ENCODE results near the gene PIEZO1. TPM values are rescaled to one million over a fixed set of nuclear protein-coding genes. Genes with fewer than 3 reads are reported as not detected.

The PIEZO1 gene
- total RNA-seq, 5 donors from 2014 or later (not counting 1 experiment from before 2014, with no cell fraction given): 139 to 274 (median 240) TPM

GRCh38 chr16:88764913-88765349 lies 20.1 kb downstream of the PIEZO1 start:
- H3K27ac ChIP-seq (ENCODE audit: low read length): no peak overlapping the region
- CTCF ChIA-PET: no interaction called here
- H3K4me3 ChIP-seq (ENCODE audit: control insufficient read depth in 1 of 2, extremely low read depth in 1 of 2, low read length in 1 of 2): no peak overlapping the region
- DNase-seq: no peak
- ATAC-seq (replicated peaks in 1 of 4): no peak
- no peaks in the 10 kb centered on the region for H3K9me3 ChIP-seq
- no peaks in the 10 kb centered on the region for H3K27me3 ChIP-seq (replicated peaks in 1 of 2; ENCODE audit: control insufficient read depth in 2 of 2, extremely low read depth in 1 of 2, insufficient read depth in 2 of 2, low read length in 1 of 2)
- peaks cover 0 to 15% of the 10 kb centered on the region in 2 donors for H3K36me3 ChIP-seq (ENCODE audit: control insufficient read depth in 2 of 2, extremely low read depth in 1 of 2, insufficient read depth in 1 of 2, low read length in 1 of 2)
- H3K27ac Mint-ChIP-seq: no peak overlapping the region
- no peak overlapping the region for H3K4me3 Mint-ChIP-seq
- no peaks in the 10 kb centered on the region for H3K9me3 Mint-ChIP-seq
- H3K27me3 Mint-ChIP-seq: no peaks in the 10 kb centered on the region
- peaks cover 20 to 40% (median 33%) of the 10 kb centered on the region in 3 donors for H3K4me1 Mint-ChIP-seq
- POLR2A ChIA-PET: no interaction called here
- H3K36me3 Mint-ChIP-seq: peaks cover 4% of the 10 kb centered on the region
- 96% methylated on average over 7 of the region's 9 CpGs for WGBS (ENCODE audit: insufficient coverage)
- peaks cover 0 to 85% of the 10 kb centered on the region in 2 experiments for H3K4me1 ChIP-seq (ENCODE audit: control insufficient read depth in 1 of 2, extremely low read depth in 1 of 2, insufficient read depth in 2 of 2, low read length in 2 of 2)

GRCh38 chr16:88764080-88764479 lies 20.9 kb downstream of the PIEZO1 start:
- over 99% methylated on average over 11 of the region's 19 CpGs for WGBS (ENCODE audit: insufficient coverage)
- peaks cover 4% of the 10 kb centered on the region for H3K36me3 Mint-ChIP-seq
- H3K27ac ChIP-seq (ENCODE audit: low read length): no peak overlapping the region
- ChIA-PET POLR2A (no interaction called here), CTCF (no interaction called here)
- no peaks in the 10 kb centered on the region for H3K27me3 ChIP-seq (replicated peaks in 1 of 2; ENCODE audit: control insufficient read depth in 2 of 2, extremely low read depth in 1 of 2, insufficient read depth in 2 of 2, low read length in 1 of 2)
- H3K27ac Mint-ChIP-seq: no peak overlapping the region
- no peak for DNase-seq
- no peaks in the 10 kb centered on the region for H3K9me3 ChIP-seq
- no peak overlapping the region for H3K4me3 Mint-ChIP-seq
- no peak for ATAC-seq (replicated peaks in 1 of 4)
- H3K27me3 Mint-ChIP-seq: no peaks in the 10 kb centered on the region
- H3K4me3 ChIP-seq (ENCODE audit: control insufficient read depth in 1 of 2, extremely low read depth in 1 of 2, low read length in 1 of 2): no peak overlapping the region
- peaks cover 22 to 41% (median 34%) of the 10 kb centered on the region in 3 donors for H3K4me1 Mint-ChIP-seq
- H3K4me1 ChIP-seq (ENCODE audit: control insufficient read depth in 1 of 2, extremely low read depth in 1 of 2, insufficient read depth in 2 of 2, low read length in 2 of 2): peaks cover 0 to 85% of the 10 kb centered on the region in 2 experiments
- H3K36me3 ChIP-seq (ENCODE audit: control insufficient read depth in 2 of 2, extremely low read depth in 1 of 2, insufficient read depth in 1 of 2, low read length in 1 of 2): peaks cover 0 to 15% of the 10 kb centered on the region in 2 donors
- no peaks in the 10 kb centered on the region for H3K9me3 Mint-ChIP-seq

- ATAC-seq (replicated peaks in 1 of 4): no peak
- WGBS (ENCODE audit: insufficient coverage): 90% methylated on average over 12 of the region's 14 CpGs
- H3K4me1 Mint-ChIP-seq: peaks cover 25 to 43% (median 36%) of the 10 kb centered on the region in 3 donors
- peaks cover 4% of the 10 kb centered on the region for H3K36me3 Mint-ChIP-seq
- POLR2A ChIA-PET: no interaction called here
- no peaks in the 10 kb centered on the region for H3K27me3 Mint-ChIP-seq
- Histone ChIP-seq H3K4me1 (ENCODE audit: control insufficient read depth in 1 of 2, extremely low read depth in 1 of 2, insufficient read depth in 2 of 2, low read length in 2 of 2) (peaks cover 0 to 85% of the 10 kb centered on the region in 2 experiments), H3K27ac (ENCODE audit: low read length) (no peak overlapping the region), H3K27me3 (replicated peaks in 1 of 2; ENCODE audit: control insufficient read depth in 2 of 2, extremely low read depth in 1 of 2, insufficient read depth in 2 of 2, low read length in 1 of 2) (no peaks in the 10 kb centered on the region), H3K9me3 (no peaks in the 10 kb centered on the region), H3K36me3 (ENCODE audit: control insufficient read depth in 2 of 2, extremely low read depth in 1 of 2, insufficient read depth in 1 of 2, low read length in 1 of 2) (peaks cover 0 to 15% of the 10 kb centered on the region in 2 donors), H3K4me3 (ENCODE audit: control insufficient read depth in 1 of 2, extremely low read depth in 1 of 2, low read length in 1 of 2) (no peak overlapping the region)
- no peak overlapping the region for H3K4me3 Mint-ChIP-seq
- DNase-seq: no peak
- CTCF ChIA-PET: no interaction called here
- no peak overlapping the region for H3K27ac Mint-ChIP-seq
- no peaks in the 10 kb centered on the region for H3K9me3 Mint-ChIP-seq
These were observed 21.4 kb downstream of the PIEZO1 start for GRCh38 chr16:88763502-88764053.

GRCh38 chr16:88762941-88763340 lies 22.1 kb downstream of the PIEZO1 start:
- Mint-ChIP-seq H3K4me3 (no peak overlapping the region), H3K36me3 (peaks cover 4% of the 10 kb centered on the region), H3K27ac (no peak overlapping the region), H3K9me3 (no peaks in the 10 kb centered on the region), H3K27me3 (no peaks in the 10 kb centered on the region), H3K4me1 (peaks cover 28 to 49% (median 41%) of the 10 kb centered on the region in 3 donors)
- CTCF ChIA-PET: no interaction called here
- POLR2A ChIA-PET: interaction anchor here in 1 of 2 donors (0.6 kb wide), 1 partner anchor 17 kb away, joined by 13 read pairs; no protein-coding TSS in a partner anchor
- ATAC-seq (replicated peaks in 1 of 4): no peak
- Histone ChIP-seq H3K9me3 (no peaks in the 10 kb centered on the region), H3K4me3 (ENCODE audit: control insufficient read depth in 1 of 2, extremely low read depth in 1 of 2, low read length in 1 of 2) (no peak overlapping the region), H3K4me1 (ENCODE audit: control insufficient read depth in 1 of 2, extremely low read depth in 1 of 2, insufficient read depth in 2 of 2, low read length in 2 of 2) (peaks cover 0 to 85% of the 10 kb centered on the region in 2 experiments), H3K27ac (ENCODE audit: low read length) (no peak overlapping the region), H3K27me3 (replicated peaks in 1 of 2; ENCODE audit: control insufficient read depth in 2 of 2, extremely low read depth in 1 of 2, insufficient read depth in 2 of 2, low read length in 1 of 2) (no peaks in the 10 kb centered on the region), H3K36me3 (ENCODE audit: control insufficient read depth in 2 of 2, extremely low read depth in 1 of 2, insufficient read depth in 1 of 2, low read length in 1 of 2) (peaks cover 0 to 15% of the 10 kb centered on the region in 2 donors)
- no peak for DNase-seq
- 90% methylated on average over 10 of the region's 10 CpGs for WGBS (ENCODE audit: insufficient coverage)

- ChIA-PET CTCF (interaction anchor here in 1 of 2 donors (1.3 kb wide), 1 partner anchor 25 kb away, joined by 4 read pairs; no protein-coding TSS in a partner anchor), POLR2A (interaction anchor here in 1 of 2 donors (0.6 kb wide), 1 partner anchor 18 kb away, joined by 13 read pairs; no protein-coding TSS in a partner anchor)
- H3K36me3 ChIP-seq (ENCODE audit: control insufficient read depth in 2 of 2, extremely low read depth in 1 of 2, insufficient read depth in 1 of 2, low read length in 1 of 2): peaks cover 0 to 15% of the 10 kb centered on the region in 2 donors
- H3K36me3 Mint-ChIP-seq: peaks cover 4% of the 10 kb centered on the region
- H3K4me3 Mint-ChIP-seq: no peak overlapping the region
- no peaks in the 10 kb centered on the region for H3K27me3 Mint-ChIP-seq
- H3K27ac ChIP-seq (ENCODE audit: low read length): no peak overlapping the region
- DNase-seq (no peak), ATAC-seq (replicated peaks in 1 of 4) (no peak)
- no peaks in the 10 kb centered on the region for H3K27me3 ChIP-seq (replicated peaks in 1 of 2; ENCODE audit: control insufficient read depth in 2 of 2, extremely low read depth in 1 of 2, insufficient read depth in 2 of 2, low read length in 1 of 2)
- H3K4me1 ChIP-seq (ENCODE audit: control insufficient read depth in 1 of 2, extremely low read depth in 1 of 2, insufficient read depth in 2 of 2, low read length in 2 of 2): peaks cover 0 to 85% of the 10 kb centered on the region in 2 experiments
- no peaks in the 10 kb centered on the region for H3K9me3 ChIP-seq
- H3K9me3 Mint-ChIP-seq: no peaks in the 10 kb centered on the region
- WGBS (ENCODE audit: insufficient coverage): 87% methylated on average over 12 of the region's 16 CpGs
- no peak overlapping the region for H3K4me3 ChIP-seq (ENCODE audit: control insufficient read depth in 1 of 2, extremely low read depth in 1 of 2, low read length in 1 of 2)
- no peak overlapping the region for H3K27ac Mint-ChIP-seq
- peaks cover 27 to 48% (median 37%) of the 10 kb centered on the region in 3 donors for H3K4me1 Mint-ChIP-seq
These were observed 22.7 kb downstream of the PIEZO1 start for GRCh38 chr16:88762258-88762870.

GRCh38 chr16:88761830-88762229 lies 23.2 kb downstream of the PIEZO1 start:
- Mint-ChIP-seq H3K36me3 (peaks cover 4% of the 10 kb centered on the region), H3K4me3 (no peak overlapping the region), H3K4me1 (peaks cover 22 to 45% (median 32%) of the 10 kb centered on the region in 3 donors), H3K27me3 (no peaks in the 10 kb centered on the region), H3K27ac (no peak overlapping the region), H3K9me3 (no peaks in the 10 kb centered on the region)
- ATAC-seq (replicated peaks in 1 of 4) (no peak), DNase-seq (no peak)
- Histone ChIP-seq H3K27ac (ENCODE audit: low read length) (no peak overlapping the region), H3K4me3 (ENCODE audit: control insufficient read depth in 1 of 2, extremely low read depth in 1 of 2, low read length in 1 of 2) (no peak overlapping the region), H3K9me3 (no peaks in the 10 kb centered on the region), H3K27me3 (replicated peaks in 1 of 2; ENCODE audit: control insufficient read depth in 2 of 2, extremely low read depth in 1 of 2, insufficient read depth in 2 of 2, low read length in 1 of 2) (no peaks in the 10 kb centered on the region), H3K4me1 (ENCODE audit: control insufficient read depth in 1 of 2, extremely low read depth in 1 of 2, insufficient read depth in 2 of 2, low read length in 2 of 2) (peaks cover 0 to 80% of the 10 kb centered on the region in 2 experiments), H3K36me3 (ENCODE audit: control insufficient read depth in 2 of 2, extremely low read depth in 1 of 2, insufficient read depth in 1 of 2, low read length in 1 of 2) (peaks cover 0 to 15% of the 10 kb centered on the region in 2 donors)
- 95% methylated on average over 10 of the region's 10 CpGs for WGBS (ENCODE audit: insufficient coverage)
- ChIA-PET CTCF (interaction anchor here in 1 of 2 donors (1.3 kb wide), 1 partner anchor 24 kb away, joined by 4 read pairs; no protein-coding TSS in a partner anchor), POLR2A (interaction anchor here in 1 of 2 donors (0.6 kb wide), 1 partner anchor 16 kb away, joined by 4 read pairs; no protein-coding TSS in a partner anchor)
